Middle frontal gyrus (tissue), 1 donor: ENCODE measurements around the gene TSC22D3.

Experiments used
- DNase-seq: peaks from one replicate; pipeline ENCODE4 v3.0.0-alpha.2; 2015; ENCODE audit warnings: low spot score; ENCODE audit errors: extremely low spot score

Gene TSC22D3

GRCh38 chrX:107760304-107761077 is 15.1 kb downstream of the TSC22D3 start:
- DNase-seq = no peak

DNA sequence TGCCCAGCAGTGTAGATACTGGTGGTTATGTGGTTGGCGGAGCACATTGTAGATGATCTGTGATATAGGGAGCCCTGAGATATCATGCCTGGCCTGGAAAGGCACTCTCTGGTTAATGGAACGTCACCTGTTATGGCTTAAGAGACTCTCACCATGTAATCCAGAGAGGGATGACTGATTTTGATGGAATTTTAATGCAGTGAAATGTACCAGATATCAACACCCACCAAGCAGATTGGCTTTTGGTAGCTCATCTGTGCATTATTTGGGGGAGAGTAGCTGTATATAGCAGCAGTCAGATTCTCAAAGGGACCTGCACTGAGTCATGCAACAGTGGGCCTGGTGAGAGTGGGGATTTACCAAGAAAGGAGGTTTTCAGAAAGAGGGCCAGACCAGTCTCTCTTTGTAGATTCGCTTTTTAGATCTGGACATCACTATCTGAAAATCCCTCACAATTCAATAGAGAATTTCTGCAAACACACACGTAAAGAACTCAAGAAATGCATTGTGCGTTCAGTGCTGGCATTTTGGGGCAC is 17.3 kb downstream of the TSC22D3 start:
- no peak for DNase-seq

DNA sequence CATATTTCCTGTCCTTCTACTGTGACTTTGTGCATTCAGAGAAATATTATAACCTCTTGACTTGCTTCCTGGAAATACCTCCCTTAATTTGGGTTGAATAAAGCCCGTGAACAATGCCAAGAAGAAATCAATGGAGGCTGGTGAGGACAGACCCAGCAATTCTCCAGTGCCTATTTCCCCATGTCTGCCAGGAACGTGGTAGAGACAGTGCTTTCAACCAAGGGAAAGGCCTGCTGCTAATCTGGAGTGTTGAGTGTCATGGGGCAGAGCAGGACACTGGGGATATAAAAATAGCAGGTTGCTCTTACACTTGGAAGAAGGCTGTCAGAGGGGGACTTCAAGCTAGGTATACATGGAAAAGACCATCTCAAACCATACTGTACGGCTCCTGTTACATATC is 19.9 kb downstream of the TSC22D3 start:
- DNase-seq = no peak

- no peak for DNase-seq
Measured at GRCh38 chrX:107753187-107753586, 22.4 kb downstream of the TSC22D3 start.

DNA sequence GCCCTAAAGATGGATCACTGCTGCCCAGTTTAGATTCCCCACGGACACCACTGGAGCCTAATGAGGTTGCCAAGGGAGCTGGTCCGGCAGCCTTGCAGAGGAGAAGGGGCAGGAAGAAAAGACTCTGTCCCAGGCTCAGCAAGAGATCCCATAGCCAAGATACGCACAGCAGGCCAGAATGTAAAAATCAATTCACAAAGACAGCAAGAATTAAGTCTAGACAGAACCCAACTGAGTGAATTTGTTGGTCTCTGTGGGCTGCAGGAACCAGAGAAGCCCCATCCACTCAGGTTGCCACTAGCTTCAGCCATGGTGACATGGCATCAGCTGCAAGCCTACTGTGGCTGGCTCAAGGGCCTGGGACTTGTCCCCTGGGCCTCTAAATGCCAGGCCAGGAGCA is 22.9 kb downstream of the TSC22D3 start:
- DNase-seq = no peak

DNA sequence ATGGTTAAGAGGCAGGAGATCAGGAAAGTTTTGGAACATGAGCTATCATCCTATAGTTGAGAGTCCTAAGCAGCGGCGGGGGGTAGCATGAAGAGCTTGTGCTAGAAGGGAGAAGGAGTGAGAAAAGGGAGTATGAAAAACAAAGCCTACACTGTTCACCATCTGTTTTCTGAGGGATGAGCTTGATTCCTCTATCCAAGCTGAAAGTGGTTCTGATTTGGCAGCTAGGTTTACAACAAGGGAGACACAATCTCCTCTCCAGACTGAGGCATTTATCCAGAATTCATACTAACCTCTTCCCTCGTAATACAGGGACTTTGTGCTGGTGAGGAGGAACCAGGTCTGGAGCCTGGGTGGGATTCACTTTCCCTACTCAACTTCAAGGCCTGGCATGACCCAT is 23.5 kb downstream of the TSC22D3 start:
- DNase-seq = no peak

DNA sequence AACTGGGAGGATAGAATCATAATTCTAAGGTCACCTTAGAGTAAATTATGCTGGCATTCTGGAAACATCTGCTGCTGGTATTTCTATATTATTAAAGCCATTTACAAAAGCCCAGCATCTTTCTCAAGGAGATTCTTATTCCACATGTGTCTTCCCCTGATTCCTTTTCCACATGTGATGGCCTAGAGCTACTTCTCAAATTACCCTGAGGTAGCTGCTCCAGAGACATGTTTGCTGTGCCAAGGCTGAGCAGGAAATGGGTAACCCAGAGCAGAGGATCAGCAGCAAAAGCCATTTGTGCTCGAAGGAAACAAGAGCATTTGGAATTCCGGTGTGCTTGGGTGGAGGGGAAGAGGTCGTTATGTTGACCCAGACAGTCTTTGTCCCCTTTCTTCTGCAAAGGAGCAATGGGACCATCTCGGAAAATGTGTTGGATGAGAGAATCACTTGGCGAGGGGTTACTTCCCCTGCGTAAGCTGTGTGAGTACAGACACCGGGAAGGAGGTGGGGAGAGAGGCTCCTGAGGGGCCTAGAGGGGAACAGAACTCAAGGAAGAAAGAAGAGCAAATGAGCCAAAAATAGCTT is 24.6 kb downstream of the TSC22D3 start:
- DNase-seq = no peak

- no peak for DNase-seq
Measured at GRCh38 chrX:107750263-107750662, 25.3 kb downstream of the TSC22D3 start.

DNA sequence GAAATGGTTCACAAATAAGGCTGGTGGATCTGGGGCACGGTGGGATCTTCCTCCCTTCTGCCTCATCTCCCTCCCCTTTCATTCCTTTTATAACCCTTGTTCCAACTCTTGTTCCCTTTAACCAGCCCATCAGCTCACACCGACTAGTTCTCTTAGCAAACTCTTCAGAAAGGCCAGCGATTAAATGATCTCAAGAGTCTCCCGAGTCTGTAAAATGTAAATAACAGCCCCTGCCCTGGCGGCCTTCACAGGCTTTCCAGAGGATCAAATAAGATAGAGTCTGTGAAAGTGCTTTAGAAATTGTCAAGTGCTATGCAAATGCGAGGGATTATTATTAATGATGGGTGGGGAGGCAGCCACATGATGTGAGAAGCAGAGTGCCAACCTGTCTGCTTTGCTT is 27.1 kb downstream of the TSC22D3 start:
- no peak for DNase-seq

GRCh38 chrX:107747596-107748161 is 27.9 kb downstream of the TSC22D3 start:
- no peak for DNase-seq

DNA sequence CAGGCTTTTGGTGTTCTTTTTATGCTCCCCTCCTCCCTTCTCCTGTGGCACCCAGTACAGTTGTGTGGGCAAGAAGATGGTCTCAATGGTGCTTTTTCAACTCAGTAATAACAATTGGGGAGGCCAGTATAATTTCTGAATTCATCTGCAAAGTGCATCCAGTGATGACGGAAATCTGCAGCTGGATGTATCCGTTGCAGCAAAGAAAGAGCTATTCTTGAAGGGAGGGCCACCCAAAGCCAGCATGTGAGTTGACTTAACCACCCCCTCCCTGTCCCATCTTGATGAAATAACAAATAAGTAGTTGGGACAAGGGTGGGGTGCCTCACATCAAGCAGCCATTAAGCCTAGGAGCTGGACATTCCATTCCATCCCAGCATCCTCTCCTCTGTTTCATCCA is 30.7 kb downstream of the TSC22D3 start:
- DNase-seq = peak; percentile 16

- DNase-seq = no peak
Measured at GRCh38 chrX:107743995-107744394, 31.6 kb downstream of the TSC22D3 start.

- no peak for DNase-seq
Measured at GRCh38 chrX:107742700-107743191, 32.8 kb downstream of the TSC22D3 start.

GRCh38 chrX:107741404-107741790 is 34.2 kb downstream of the TSC22D3 start:
- no peak for DNase-seq

DNA sequence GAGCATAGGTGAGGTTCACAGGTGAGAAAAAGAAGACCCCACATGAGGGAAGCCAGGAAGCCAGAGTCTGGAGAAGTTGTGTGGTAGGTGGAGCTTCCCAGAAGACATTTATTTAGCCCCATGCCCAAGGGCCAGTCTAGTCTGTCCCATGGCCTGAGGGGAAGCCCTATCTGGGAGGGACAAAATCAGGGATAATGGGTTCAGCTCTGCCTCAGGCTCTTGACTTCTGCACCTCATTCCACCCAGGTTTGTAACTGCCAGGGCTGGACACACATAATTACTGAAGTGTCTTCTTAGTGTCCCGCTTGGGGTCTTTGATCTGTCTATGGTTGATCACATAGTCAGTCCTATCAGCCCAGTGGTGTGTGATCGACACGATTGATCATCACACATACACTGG is 36.0 kb downstream of the TSC22D3 start:
- no peak for DNase-seq

- no peak for DNase-seq
Measured at GRCh38 chrX:107738768-107739167, 36.8 kb downstream of the TSC22D3 start.

DNA sequence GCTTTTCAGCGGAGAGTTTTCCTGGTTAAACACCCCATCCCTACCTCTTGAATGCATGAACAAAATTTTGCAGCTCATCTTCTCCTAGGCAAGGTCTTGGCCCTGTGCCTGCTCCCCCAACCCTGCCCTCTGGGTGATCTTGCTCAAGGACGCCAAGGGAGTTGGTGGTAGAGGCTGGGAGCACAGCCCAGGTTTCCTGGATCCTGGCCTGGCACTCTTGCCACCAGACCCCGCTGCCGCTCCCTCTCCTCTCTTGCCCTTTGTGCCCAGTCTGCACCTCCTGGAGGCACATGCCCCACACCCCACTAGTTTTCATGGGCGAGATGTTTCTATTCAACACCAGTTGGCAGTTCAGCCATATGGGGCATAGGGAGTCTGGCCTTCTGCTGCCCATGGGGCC is 37.3 kb downstream of the TSC22D3 start:
- DNase-seq = no peak

DNA sequence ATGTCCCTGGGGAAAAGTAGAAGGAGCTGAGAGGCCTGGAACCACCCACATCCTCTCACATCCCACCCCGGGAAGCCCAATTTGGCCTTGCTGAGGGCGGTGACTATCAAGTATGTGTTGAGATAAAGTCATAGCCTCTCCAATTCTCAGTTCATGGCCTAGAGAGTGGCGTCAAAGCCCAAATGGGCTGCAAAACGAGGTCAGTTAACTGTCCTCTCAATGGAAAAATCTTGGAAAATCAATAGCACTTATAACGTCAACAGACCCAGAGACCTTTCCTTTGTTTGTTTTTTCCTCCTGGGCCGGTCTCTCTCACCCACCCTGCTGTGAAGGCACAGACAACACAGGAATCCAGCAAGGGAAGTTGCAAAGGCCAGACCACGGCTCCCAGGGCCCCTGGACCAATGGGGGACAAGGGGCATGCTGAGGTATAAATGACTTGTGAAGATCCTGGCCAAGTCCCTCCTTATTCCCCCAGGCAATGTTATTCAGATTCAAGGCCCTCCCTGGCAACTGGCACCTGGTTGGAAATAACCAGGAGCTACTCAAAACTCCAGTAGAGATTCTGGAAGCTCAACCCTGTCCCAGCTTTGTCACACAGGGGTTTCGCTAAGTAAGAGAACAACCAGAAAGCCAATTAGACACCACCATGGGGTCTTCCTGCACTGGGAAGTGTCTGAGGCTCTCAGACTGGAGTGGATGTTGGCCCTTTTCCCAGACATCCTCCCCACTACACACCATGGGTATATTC is 38.6 kb downstream of the TSC22D3 start:
- no peak for DNase-seq

DNA sequence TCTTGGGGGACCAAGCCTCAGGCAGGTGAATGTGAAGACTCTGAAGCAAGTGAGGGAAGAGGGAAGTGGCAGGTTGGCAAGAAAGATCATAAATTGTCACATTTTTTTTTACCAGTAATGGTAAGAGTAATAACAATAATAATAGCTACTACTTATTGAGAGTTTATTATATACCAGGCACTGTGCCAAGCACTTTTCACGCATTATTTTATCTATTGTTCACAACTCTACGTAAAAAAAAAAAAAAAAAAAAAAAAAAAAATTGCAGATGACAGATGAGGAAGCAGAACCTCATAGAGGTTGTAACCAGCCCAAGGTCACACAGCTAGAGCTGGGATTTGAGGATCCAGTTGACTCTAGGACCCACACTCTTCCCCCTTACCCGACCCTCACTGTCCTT is 40.9 kb downstream of the TSC22D3 start:
- no peak for DNase-seq

GRCh38 chrX:107733686-107734085 is 41.9 kb downstream of the TSC22D3 start:
- no peak for DNase-seq

GRCh38 chrX:107731831-107732502 is 43.6 kb downstream of the TSC22D3 start:
- DNase-seq = no peak
